MCF 10A (cell line): ENCODE data around the gene CPED1. TPM values are rescaled to one million over a fixed set of nuclear protein-coding genes. Genes with fewer than 3 reads are reported as not detected.

Experiments
- BruUV-seq: library from RNA; stranded (reverse); fragments of 400-500 nt; replicated peaks from 2 replicates; lab custom pipeline; 2021; lab: Mats Ljungman, UMichigan
- CTCF ChIA-PET: fragments of 300-600 bp; sonication (Branson Sonifier 250); formaldehyde crosslinking; extraction: SDS; loops from one replicate; lab custom pipeline; 2021; ENCODE audit warnings: antibody characterized with exemption, inconsistent platforms; lab: Yijun Ruan, JAX
- POLR2A ChIA-PET: fragments of 300-600, 350-650 bp; sonication (Branson Sonifier 250); formaldehyde crosslinking; extraction: SDS; loops from one replicate; lab custom pipeline; 2020; ENCODE audit warnings: antibody characterized with exemption, inconsistent platforms; lab: Yijun Ruan, JAX
- DNase-seq: peaks from one replicate; pipeline ENCODE4 v3.0.0-alpha.2; 2018; ENCODE audit not compliant: unreplicated experiment
- H3K27ac Mint-ChIP-seq: one replicate; pipeline ENCODE4 v1.8.0; 2022; ENCODE audit warnings: mild to moderate bottlenecking, low read depth, mixed read lengths; ENCODE audit not compliant: unreplicated experiment
- H3K27me3 Mint-ChIP-seq: one replicate; pipeline ENCODE4 v1.8.0; 2022; ENCODE audit warnings: mixed read lengths; ENCODE audit not compliant: insufficient read depth, unreplicated experiment
- H3K36me3 Mint-ChIP-seq: one replicate; pipeline ENCODE4 v1.8.0; 2022; ENCODE audit warnings: mild to moderate bottlenecking, moderate library complexity, mixed read lengths; ENCODE audit not compliant: insufficient read depth, unreplicated experiment
- H3K4me1 Mint-ChIP-seq: one replicate; pipeline ENCODE4 v1.8.0; 2022; ENCODE audit warnings: mixed read lengths; ENCODE audit not compliant: insufficient read depth, unreplicated experiment
- H3K4me3 Mint-ChIP-seq: one replicate; pipeline ENCODE4 v1.8.0; 2022; ENCODE audit warnings: mild to moderate bottlenecking, moderate library complexity, mixed read lengths; ENCODE audit not compliant: unreplicated experiment
- H3K9me3 Mint-ChIP-seq: one replicate; pipeline ENCODE4 v1.8.0; 2022; ENCODE audit warnings: mixed read lengths; ENCODE audit not compliant: unreplicated experiment
- intact Hi-C: fragments of 100-400 bp; cut with micrococcal nuclease; formaldehyde crosslinking; loops from 2 replicates; pipeline ENCODE4 v1.14.1; 2022
- total RNA-seq: library from RNA; stranded (reverse); gene quantifications from 2 replicates; pipeline ENCODE4 v1.2.3, GENCODE V29; 2022
- TF ChIP-seq, protein P1 (sequence below): fragments of 200-600 bp; IDR thresholded peaks from one replicate; pipeline ENCODE4 v1.8.0; 2022; ENCODE audit warnings: antibody characterized with exemption, mild to moderate bottlenecking; ENCODE audit not compliant: unreplicated experiment

The CPED1 gene
- total RNA-seq, 1 experiment from 2014 or later = not detected

DNA sequence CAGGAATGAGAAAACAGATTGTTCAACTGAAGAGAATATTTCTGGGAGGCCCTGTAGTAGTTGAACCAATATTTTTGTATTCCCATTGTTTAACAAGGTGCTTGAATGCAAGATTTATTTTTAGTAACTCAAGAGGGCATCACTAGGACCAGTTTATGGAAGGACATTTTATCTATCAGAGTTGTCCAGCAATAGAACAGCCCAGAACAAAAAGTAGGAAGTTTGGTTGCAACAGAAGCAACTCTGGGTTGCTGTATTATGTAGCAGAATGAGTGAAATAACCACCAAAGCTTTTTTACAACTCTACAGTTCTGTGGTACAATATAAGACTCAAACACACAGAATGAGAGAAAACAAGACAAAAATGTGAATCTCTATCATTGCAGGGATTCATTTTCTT is 34.7 kb downstream of the CPED1 start:
- no TSS peak for BruUV-seq
- no peak overlapping the region for H3K27ac Mint-ChIP-seq
- intact Hi-C loops = no loop called here
- ChIA-PET POLR2A (no interaction called here), CTCF (interaction anchor here (0.5 kb wide), 1 partner anchor 83 kb away, joined by 3 read pairs; no protein-coding TSS in a partner anchor)
- no peaks in the 10 kb centered on the region for H3K9me3 Mint-ChIP-seq
- peaks cover 39% of the 10 kb centered on the region for H3K27me3 Mint-ChIP-seq
- TF ChIP-seq, protein P1, sequence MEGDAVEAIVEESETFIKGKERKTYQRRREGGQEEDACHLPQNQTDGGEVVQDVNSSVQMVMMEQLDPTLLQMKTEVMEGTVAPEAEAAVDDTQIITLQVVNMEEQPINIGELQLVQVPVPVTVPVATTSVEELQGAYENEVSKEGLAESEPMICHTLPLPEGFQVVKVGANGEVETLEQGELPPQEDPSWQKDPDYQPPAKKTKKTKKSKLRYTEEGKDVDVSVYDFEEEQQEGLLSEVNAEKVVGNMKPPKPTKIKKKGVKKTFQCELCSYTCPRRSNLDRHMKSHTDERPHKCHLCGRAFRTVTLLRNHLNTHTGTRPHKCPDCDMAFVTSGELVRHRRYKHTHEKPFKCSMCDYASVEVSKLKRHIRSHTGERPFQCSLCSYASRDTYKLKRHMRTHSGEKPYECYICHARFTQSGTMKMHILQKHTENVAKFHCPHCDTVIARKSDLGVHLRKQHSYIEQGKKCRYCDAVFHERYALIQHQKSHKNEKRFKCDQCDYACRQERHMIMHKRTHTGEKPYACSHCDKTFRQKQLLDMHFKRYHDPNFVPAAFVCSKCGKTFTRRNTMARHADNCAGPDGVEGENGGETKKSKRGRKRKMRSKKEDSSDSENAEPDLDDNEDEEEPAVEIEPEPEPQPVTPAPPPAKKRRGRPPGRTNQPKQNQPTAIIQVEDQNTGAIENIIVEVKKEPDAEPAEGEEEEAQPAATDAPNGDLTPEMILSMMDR = no peak
- peaks cover 10% of the 10 kb centered on the region for H3K4me1 Mint-ChIP-seq
- no peaks in the 10 kb centered on the region for H3K36me3 Mint-ChIP-seq
- H3K4me3 Mint-ChIP-seq = no peak overlapping the region
- DNase-seq = no peak

DNA sequence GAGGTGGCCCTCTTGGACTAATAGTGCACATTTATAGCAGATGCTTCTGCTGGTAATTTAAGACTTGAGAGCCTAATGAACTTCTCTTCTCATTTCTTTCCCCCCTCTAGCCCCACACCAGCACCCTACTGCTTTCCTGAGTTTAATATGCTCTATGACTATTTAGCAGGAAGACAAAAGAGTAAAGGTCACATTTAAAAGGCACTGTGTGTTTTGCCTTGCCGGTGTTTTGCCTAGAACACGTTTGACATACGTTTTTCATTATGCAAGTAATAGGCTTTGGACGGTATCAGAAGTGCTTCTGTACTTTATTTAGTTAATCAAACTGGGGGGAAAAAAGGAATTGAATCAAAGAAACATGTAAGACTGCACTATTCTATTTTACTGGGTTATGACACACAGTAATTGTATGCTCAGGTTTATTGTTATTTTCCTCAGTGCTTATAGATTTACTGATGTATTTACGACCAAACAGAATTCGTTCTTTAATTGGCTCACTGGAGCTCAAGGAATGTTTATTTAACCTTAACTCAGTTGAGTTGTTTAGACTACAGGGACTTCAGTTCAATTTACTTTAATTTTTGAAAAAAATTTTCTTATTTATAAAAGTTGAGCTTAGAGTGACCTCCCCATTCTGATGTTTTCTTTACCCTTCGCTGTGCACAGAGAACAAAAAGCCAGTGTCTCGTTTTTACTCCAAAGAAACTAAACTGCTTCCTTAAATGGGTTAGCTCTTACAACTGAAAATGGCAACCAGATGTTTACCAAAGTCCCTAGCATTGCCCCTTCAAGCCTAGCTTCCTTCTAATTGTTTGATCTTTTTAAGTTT is 35.4 kb downstream of the CPED1 start:
- intact Hi-C loops = no loop called here
- no peak for DNase-seq
- Mint-ChIP-seq H3K27ac (no peak overlapping the region), H3K9me3 (no peaks in the 10 kb centered on the region), H3K27me3 (peaks cover 39% of the 10 kb centered on the region), H3K4me1 (peaks cover 10% of the 10 kb centered on the region), H3K4me3 (no peak overlapping the region), H3K36me3 (no peaks in the 10 kb centered on the region)
- TF ChIP-seq, protein P1 = no peak
- POLR2A ChIA-PET = no interaction called here
- CTCF ChIA-PET = interaction anchor here (0.5 kb wide), 1 partner anchor 84 kb away, joined by 3 read pairs; no protein-coding TSS in a partner anchor
- BruUV-seq = no TSS peak

GRCh38 chr7:121024611-121025010 is 36.1 kb downstream of the CPED1 start:
- POLR2A ChIA-PET = no interaction called here
- DNase-seq = no peak
- CTCF ChIA-PET = no interaction called here
- Mint-ChIP-seq H3K36me3 (no peaks in the 10 kb centered on the region), H3K27me3 (peaks cover 39% of the 10 kb centered on the region), H3K27ac (no peak overlapping the region), H3K4me3 (no peak overlapping the region), H3K9me3 (no peaks in the 10 kb centered on the region), H3K4me1 (peaks cover 5% of the 10 kb centered on the region)
- intact Hi-C loops = no loop called here
- TF ChIP-seq, protein P1 = no peak
- BruUV-seq = no TSS peak

DNA sequence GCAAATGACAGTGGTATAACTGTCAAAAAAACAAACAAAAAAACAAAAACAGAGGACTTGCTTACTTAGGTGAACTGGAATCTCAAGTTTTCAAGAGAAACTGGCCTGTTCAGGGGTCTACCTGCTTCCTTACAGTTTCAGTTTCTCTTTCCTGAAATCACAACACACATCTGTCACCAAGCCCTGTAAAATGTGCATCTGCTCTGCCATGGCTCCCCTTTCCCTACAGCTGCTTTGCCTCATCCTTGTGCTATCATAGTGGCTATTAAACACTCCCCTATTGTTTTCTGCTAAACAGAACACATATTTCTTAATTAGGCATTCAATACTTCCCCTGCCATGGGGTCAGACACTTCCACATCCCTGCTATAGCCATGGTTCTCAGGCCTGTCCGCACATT is 37.6 kb downstream of the CPED1 start:
- CTCF ChIA-PET = interaction anchor here (1.0 to 1.2 kb wide), 2 partner anchors 37 to 55 kb away, joined by 3 to 4 read pairs; no protein-coding TSS in a partner anchor
- no peaks in the 10 kb centered on the region for H3K36me3 Mint-ChIP-seq

More for the DNA sequence above, 37.6 kb downstream of the CPED1 start:
- H3K4me1 Mint-ChIP-seq = no peaks in the 10 kb centered on the region
- H3K4me3 Mint-ChIP-seq = no peak overlapping the region
- no TSS peak for BruUV-seq
- TF ChIP-seq, protein P1 = no peak
- peaks cover 39% of the 10 kb centered on the region for H3K27me3 Mint-ChIP-seq
- H3K27ac Mint-ChIP-seq = no peak overlapping the region
- DNase-seq = no peak
- intact Hi-C loops = no loop called here
- POLR2A ChIA-PET = no interaction called here
- no peaks in the 10 kb centered on the region for H3K9me3 Mint-ChIP-seq
